Measurements from ENCODE around the gene APOB.

- no peak for TF ChIP-seq POLR2A (IDR thresholded peaks at IDR 0.05; ENCODE audit: low read length)
- TF ChIP-seq GATA1 (IDR thresholded peaks at IDR 0.05; ENCODE audit: low read depth, low read length): no peak
Measured at GRCh38 chr2:21013043-21013816, 30.6 kb downstream of the APOB start.
